ENCODE results near the gene CDC5L.

DNA sequence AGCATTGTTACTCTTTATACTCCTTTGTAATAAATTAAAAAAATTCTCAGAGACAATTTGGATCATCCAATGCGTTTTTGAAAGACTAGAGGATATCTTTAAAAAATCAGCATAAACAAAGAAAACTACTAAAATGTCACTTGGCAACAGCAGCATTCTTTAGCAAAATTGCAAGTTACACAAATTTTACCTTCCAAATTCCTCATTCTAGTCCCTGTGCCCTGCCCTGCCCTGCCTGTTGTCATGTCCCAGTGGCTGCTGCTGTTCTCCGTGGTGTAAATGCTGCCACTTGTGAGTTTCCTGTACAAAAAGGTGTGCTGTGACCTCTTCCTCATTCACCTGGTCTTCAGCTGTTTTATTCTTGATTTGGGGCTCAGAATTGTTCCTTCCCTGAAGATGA is 83.2 kb downstream of the CDC5L start:
- TF ChIP-seq, protein P1, sequence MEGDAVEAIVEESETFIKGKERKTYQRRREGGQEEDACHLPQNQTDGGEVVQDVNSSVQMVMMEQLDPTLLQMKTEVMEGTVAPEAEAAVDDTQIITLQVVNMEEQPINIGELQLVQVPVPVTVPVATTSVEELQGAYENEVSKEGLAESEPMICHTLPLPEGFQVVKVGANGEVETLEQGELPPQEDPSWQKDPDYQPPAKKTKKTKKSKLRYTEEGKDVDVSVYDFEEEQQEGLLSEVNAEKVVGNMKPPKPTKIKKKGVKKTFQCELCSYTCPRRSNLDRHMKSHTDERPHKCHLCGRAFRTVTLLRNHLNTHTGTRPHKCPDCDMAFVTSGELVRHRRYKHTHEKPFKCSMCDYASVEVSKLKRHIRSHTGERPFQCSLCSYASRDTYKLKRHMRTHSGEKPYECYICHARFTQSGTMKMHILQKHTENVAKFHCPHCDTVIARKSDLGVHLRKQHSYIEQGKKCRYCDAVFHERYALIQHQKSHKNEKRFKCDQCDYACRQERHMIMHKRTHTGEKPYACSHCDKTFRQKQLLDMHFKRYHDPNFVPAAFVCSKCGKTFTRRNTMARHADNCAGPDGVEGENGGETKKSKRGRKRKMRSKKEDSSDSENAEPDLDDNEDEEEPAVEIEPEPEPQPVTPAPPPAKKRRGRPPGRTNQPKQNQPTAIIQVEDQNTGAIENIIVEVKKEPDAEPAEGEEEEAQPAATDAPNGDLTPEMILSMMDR (IDR thresholded peaks at IDR 0.05; ENCODE audit: insufficient read depth, low read length, poor library complexity, severe bottlenecking): no peak
- no peak for TF ChIP-seq EZH2phosphoT487 (conservative IDR thresholded peaks at IDR 0.05; ENCODE audit: low read length)
